SU-DHL-6 (cell line): ENCODE data around the gene ZNF12.

Experiments used
- H2AFZ ChIP-seq: fragments of 200-600 bp; sonication (generic); 2 replicates; pipeline ENCODE4 v1.6.1; 2014; ENCODE audit warnings: low read depth, mild to moderate bottlenecking, moderate library complexity, mixed read lengths, antibody characterized with exemption, low read length; ENCODE audit not compliant: severe bottlenecking
- H3F3A ChIP-seq: fragments of 200-600 bp; shearing (Covaris generic); 2 replicates; pipeline ENCODE4 v1.6.0; 2016; ENCODE audit warnings: antibody characterized with exemption, mild to moderate bottlenecking; ENCODE audit not compliant: insufficient read depth
- H3K27ac ChIP-seq: fragments of 200-600 bp; sonication (generic); 2 replicates; pipeline ENCODE4 v1.5.1; 2016; ENCODE audit warnings: low read depth, mild to moderate bottlenecking, low read length, moderate library complexity, mixed read lengths
- H3K27me3 ChIP-seq: fragments of 200-600 bp; sonication (generic), shearing (Covaris generic); 2 replicates; pipeline ENCODE4 v1.6.0; 2014; ENCODE audit warnings: mild to moderate bottlenecking, low read length
- H3K36me3 ChIP-seq: fragments of 200-600 bp; sonication (generic); 2 replicates; pipeline ENCODE4 v1.6.1; 2014; ENCODE audit warnings: mild to moderate bottlenecking, low read length, mixed read lengths
- H3K4me2 ChIP-seq: fragments of 300-600, 200-600 bp; shearing (Covaris generic), sonication (generic); 2 replicates; pipeline ENCODE4 v1.6.0; 2014; ENCODE audit warnings: low read length, low read depth, mild to moderate bottlenecking; ENCODE audit not compliant: poor library complexity, severe bottlenecking
- H3K4me3 ChIP-seq: fragments of 200-600 bp; sonication (generic); 2 replicates; pipeline ENCODE4 v1.5.1; 2014; ENCODE audit warnings: antibody characterized with exemption, low read length, mild to moderate bottlenecking, mixed read lengths; ENCODE audit not compliant: insufficient read depth, poor library complexity, severe bottlenecking
- H3K79me2 ChIP-seq: fragments of 200-600 bp; sonication (generic); 2 replicates; pipeline ENCODE4 v1.6.1; 2014; ENCODE audit warnings: mild to moderate bottlenecking, low read length, moderate library complexity; ENCODE audit not compliant: insufficient read depth
- H3K9ac ChIP-seq: fragments of 200-600 bp; sonication (generic); 2 replicates; pipeline ENCODE4 v1.7.0; 2014; ENCODE audit warnings: mild to moderate bottlenecking, low read length
- H3K9me2 ChIP-seq: fragments of 200-600 bp; sonication (generic); replicated peaks from 2 replicates; pipeline ENCODE4 v1.6.1; 2014; ENCODE audit warnings: low read length; ENCODE audit not compliant: insufficient read depth
- H3K9me3 ChIP-seq: fragments of 200-600 bp; sonication (generic); 2 replicates; pipeline ENCODE4 v1.6.1; 2014; ENCODE audit warnings: low read length, mixed read lengths; ENCODE audit not compliant: insufficient read depth
- H4K20me1 ChIP-seq: fragments of 200-600 bp; sonication (generic); 2 replicates; pipeline ENCODE4 v1.6.1; 2014; ENCODE audit warnings: low read depth, mild to moderate bottlenecking, antibody characterized with exemption, low read length, moderate library complexity, mixed read lengths
- EZH2phosphoT487 ChIP-seq: fragments of 200-600 bp; sonication (generic), shearing (Covaris generic); conservative IDR thresholded peaks from 2 replicates; pipeline ENCODE4 v1.6.1; 2018; ENCODE audit warnings: mild to moderate bottlenecking, antibody characterized with exemption, low read length, moderate library complexity, mixed read lengths
- TF ChIP-seq, protein P1 (sequence below): fragments of 200-600 bp; sonication (generic); IDR thresholded peaks from one replicate; pipeline ENCODE4 v1.5.1; 2017; ENCODE audit warnings: antibody characterized with exemption, mild to moderate bottlenecking, low read length, moderate library complexity; ENCODE audit not compliant: insufficient read depth, poor library complexity, severe bottlenecking

Gene ZNF12

DNA sequence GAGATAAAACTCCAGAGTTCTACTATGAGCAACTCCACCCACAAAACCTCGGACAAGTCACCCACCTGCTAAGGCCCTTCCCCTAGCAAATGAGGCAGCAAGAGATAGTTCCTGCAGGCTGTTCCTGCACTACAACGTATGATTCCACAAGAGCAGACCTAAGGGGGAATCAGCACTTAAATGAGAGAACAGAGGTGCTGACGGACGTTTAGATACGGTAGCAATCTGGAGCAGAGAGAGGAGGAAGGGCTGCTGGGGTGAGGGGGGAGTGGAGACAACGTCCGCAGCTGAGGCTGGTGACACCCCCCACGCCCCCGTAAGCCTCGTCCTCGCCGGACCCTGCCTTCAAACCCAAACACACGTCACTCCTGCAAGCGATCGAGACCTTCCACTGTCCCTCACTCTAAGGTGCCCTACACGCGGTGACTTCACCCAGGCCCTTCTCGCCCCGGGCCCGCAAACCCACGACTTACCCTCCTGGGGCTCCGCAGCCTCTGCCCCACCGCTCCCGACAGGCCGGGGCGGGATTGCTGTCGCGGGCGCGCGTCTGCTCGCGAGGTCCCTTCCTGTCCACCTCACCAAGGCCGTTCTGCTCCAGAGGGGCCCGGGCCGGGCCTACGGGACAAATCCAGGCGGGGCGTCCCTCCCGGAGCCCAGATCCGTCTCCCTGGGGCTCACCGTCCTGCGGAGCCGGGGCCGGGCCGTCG is 635 bp downstream of the ZNF12 start:
- H3K27me3 ChIP-seq = no peaks in the 10 kb centered on the region
- H3K79me2 ChIP-seq = peaks cover 51% of the 10 kb centered on the region
- no peaks in the 10 kb centered on the region for H3K9me2 ChIP-seq
- peak overlapping the region; percentile 25 for H3K27ac ChIP-seq
- no peaks in the 10 kb centered on the region for H3K9me3 ChIP-seq
- peaks cover 28% of the 10 kb centered on the region for H3K36me3 ChIP-seq
- H4K20me1 ChIP-seq = no peaks in the 10 kb centered on the region
- TF ChIP-seq, protein P1, sequence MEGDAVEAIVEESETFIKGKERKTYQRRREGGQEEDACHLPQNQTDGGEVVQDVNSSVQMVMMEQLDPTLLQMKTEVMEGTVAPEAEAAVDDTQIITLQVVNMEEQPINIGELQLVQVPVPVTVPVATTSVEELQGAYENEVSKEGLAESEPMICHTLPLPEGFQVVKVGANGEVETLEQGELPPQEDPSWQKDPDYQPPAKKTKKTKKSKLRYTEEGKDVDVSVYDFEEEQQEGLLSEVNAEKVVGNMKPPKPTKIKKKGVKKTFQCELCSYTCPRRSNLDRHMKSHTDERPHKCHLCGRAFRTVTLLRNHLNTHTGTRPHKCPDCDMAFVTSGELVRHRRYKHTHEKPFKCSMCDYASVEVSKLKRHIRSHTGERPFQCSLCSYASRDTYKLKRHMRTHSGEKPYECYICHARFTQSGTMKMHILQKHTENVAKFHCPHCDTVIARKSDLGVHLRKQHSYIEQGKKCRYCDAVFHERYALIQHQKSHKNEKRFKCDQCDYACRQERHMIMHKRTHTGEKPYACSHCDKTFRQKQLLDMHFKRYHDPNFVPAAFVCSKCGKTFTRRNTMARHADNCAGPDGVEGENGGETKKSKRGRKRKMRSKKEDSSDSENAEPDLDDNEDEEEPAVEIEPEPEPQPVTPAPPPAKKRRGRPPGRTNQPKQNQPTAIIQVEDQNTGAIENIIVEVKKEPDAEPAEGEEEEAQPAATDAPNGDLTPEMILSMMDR = no peak
- TF ChIP-seq EZH2phosphoT487 = no peak
- peak overlapping the region; percentile 77 for H3K4me3 ChIP-seq
- H3F3A ChIP-seq = no peaks in the 10 kb centered on the region
- H2AFZ ChIP-seq = no peak overlapping the region
- peak overlapping the region; percentile 79 for H3K9ac ChIP-seq
- peak overlapping the region; percentile 85 for H3K4me2 ChIP-seq

- H3K9me3 ChIP-seq = peaks cover 23% of the 10 kb centered on the region; the same call in 1 of the 2 replicates
- H3K27ac ChIP-seq = no peak overlapping the region
- H3K9me2 ChIP-seq = no peaks in the 10 kb centered on the region
- no peak overlapping the region for H2AFZ ChIP-seq
- no peak overlapping the region for H3K9ac ChIP-seq
- TF ChIP-seq EZH2phosphoT487 = no peak
- TF ChIP-seq, protein P1 = no peak
- no peaks in the 10 kb centered on the region for H4K20me1 ChIP-seq
- no peaks in the 10 kb centered on the region for H3K27me3 ChIP-seq
- H3K4me3 ChIP-seq = no peak overlapping the region
- peaks cover 84% of the 10 kb centered on the region for H3K79me2 ChIP-seq
- H3K4me2 ChIP-seq = no peak overlapping the region
- H3F3A ChIP-seq = no peaks in the 10 kb centered on the region
- peaks cover 68% of the 10 kb centered on the region for H3K36me3 ChIP-seq
These were observed 4.9 kb downstream of the ZNF12 start for GRCh38 chr7:6701860-6702259.

DNA sequence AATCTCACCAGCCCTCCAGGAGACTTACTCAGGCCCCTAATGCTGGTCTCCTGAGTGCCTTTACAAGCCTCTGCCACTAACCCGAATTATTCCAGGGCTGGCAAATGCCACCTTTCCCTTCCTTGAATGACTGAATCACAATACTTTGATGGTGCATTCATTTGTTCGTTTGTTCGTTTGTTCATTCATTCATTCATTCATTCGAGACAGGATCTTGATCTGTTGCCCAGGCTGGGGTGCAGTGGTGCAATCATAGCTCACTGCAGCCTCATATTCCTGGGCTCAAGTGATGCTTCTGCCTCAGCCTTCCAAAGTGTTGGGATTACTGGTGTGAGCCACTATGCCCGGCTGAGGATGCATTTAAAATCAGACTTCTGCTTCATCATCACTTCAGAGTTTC is 6.0 kb downstream of the ZNF12 start:
- no peak for TF ChIP-seq EZH2phosphoT487
- TF ChIP-seq, protein P1 = no peak
- no peak overlapping the region for H3K27ac ChIP-seq
- no peaks in the 10 kb centered on the region for H4K20me1 ChIP-seq
- no peaks in the 10 kb centered on the region for H3F3A ChIP-seq
- no peaks in the 10 kb centered on the region for H3K9me2 ChIP-seq
- peaks cover 30% of the 10 kb centered on the region; the same call in 1 of the 2 replicates for H3K9me3 ChIP-seq
- no peaks in the 10 kb centered on the region for H3K27me3 ChIP-seq
- peaks cover 78% of the 10 kb centered on the region for H3K36me3 ChIP-seq
- H3K4me2 ChIP-seq = no peak overlapping the region
- H3K79me2 ChIP-seq = peaks cover 75% of the 10 kb centered on the region
- H2AFZ ChIP-seq = no peak overlapping the region
- no peak overlapping the region for H3K4me3 ChIP-seq
- H3K9ac ChIP-seq = no peak overlapping the region
